ENCODE data around the gene PACS2. TPM values are rescaled to one million over a fixed set of nuclear protein-coding genes. Genes with fewer than 3 reads are reported as not detected.
"Not testable (repeated sequence)": the region's sequence is repeated elsewhere in the genome, so short reads cannot be mapped to it uniquely, and the experiment has no call there.

PACS2 gene
- total and polyA plus RNA-seq, 2 of the 4 experiments (the other 2 are of a cell fraction), result 15.6 to 32.2 TPM

DNA sequence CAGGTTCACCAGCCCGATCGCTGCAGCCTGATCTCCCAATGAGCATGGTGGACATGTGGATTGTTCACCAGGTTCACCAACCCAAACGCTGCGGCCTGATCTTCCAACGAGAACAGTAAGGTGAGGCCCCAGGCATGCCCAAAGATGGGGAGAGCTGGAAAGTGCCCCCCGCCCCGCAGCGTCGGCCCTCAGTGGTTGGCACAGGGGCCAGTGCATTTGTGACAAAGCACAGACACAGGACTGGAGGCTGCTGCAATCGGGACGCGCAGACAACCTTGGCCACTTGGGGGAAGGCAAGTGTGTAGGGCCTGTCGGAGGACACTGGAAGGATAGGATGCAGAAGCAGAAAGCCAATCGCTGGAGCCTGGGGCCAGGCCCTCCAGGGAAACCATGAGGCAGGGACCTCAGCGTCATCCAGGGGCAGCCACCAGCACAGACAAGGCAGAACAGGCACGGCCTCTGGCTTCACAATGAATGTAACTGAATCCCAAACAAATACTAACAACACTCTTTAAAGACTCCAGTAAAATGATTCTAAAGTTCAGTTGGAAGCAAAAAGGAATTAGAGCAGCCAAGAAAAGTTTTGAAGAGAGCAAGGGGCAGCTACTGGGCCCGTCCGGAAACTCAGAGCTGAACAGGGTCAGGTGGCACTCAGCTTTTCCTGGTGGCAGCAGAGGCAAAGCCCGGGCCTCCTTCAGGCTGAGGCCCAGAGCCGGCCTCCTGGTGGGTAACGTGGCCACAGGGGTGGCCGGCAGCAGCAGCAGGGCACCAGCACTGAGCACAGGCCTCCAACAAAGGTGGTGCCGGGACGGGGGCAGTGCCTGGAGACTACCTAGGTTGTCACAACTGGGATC, 27.1 kb upstream of the PACS2 start:
- in situ Hi-C loops (cut with MboI; ENCODE audit: low sequenced_read_pairs), result no loop called here
- ATAC-seq (ENCODE audit: low read depth), result no peak
- Histone ChIP-seq H3K9me3 (ENCODE audit: control insufficient read depth, insufficient read depth, low read length) (no peaks in the 10 kb centered on the region), H2BK120ac (ENCODE audit: low read depth, low read length) (no peak overlapping the region), H2BK15ac (ENCODE audit: low read depth, low read length) (no peak overlapping the region), H3K56ac (ENCODE audit: extremely low read depth, insufficient read depth, low read length) (no peak overlapping the region), H3K23ac (ENCODE audit: low read depth, low read length) (no peak overlapping the region), H3K79me1 (ENCODE audit: low read depth in 1 of 2, low read length in 2 of 2) (peaks cover 11 to 49% of the 10 kb centered on the region in 2 experiments; a peak in 3 of 4 replicates), H3K27ac (ENCODE audit: insufficient read depth, low read length) (no peak overlapping the region), H4K20me1 (ENCODE audit: insufficient read depth, low read length) (peaks cover 45% of the 10 kb centered on the region), H4K5ac (ENCODE audit: low read depth, low read length) (no peak overlapping the region), H4K91ac (ENCODE audit: insufficient read depth, low read depth, low read length) (no peak overlapping the region), H3K4ac (ENCODE audit: low read depth, low read length) (no peak overlapping the region), H3K4me2 (ENCODE audit: low read depth, low read length) (no peak overlapping the region), H3K9ac (ENCODE audit: low read depth, low read length) (no peak overlapping the region), H3K14ac (replicated peaks; ENCODE audit: low read depth, low read length) (no peak overlapping the region), H2AK9ac (replicated peaks; ENCODE audit: low read depth, low read length, poor library complexity) (no peak overlapping the region), H4K8ac (ENCODE audit: low read depth in 2 of 2, low read length in 2 of 2) (no peak overlapping the region), H3K4me3 (ENCODE audit: insufficient read depth, low read depth, low read length) (no peak overlapping the region), H3K4me1 (ENCODE audit: control insufficient read depth, insufficient read depth, low read length) (no peaks in the 10 kb centered on the region), H3K9me1 (ENCODE audit: insufficient read depth, low read length) (0 out of 2 replicates have a peak, but pooled peaks cover 3% of the 10 kb centered on the region), H2BK20ac (ENCODE audit: low read depth, low read length) (no peak overlapping the region), H2AK5ac (ENCODE audit: low read depth, low read length) (no peak overlapping the region), H2AFZ (replicated peaks; ENCODE audit: low read length, poor library complexity) (peak overlapping the region; percentile 21), H3K18ac (ENCODE audit: low read depth, low read length) (no peak overlapping the region), H3K27me3 (ENCODE audit: control insufficient read depth, insufficient read depth, low read length) (no peaks in the 10 kb centered on the region), H3K36me3 (ENCODE audit: control insufficient read depth, insufficient read depth, low read length) (peaks cover 8% of the 10 kb centered on the region), H2BK5ac (ENCODE audit: low read depth, low read length, poor library complexity, severe bottlenecking) (no peak overlapping the region)
- POLR2A ChIA-PET (ENCODE audit: unreplicated experiment), result no interaction called here
- TF ChIP-seq POLR2A (IDR thresholded peaks at IDR 0.05; ENCODE audit: low read depth, low read length), result no peak
- dilution Hi-C loops (cut with HindIII; ENCODE audit: low sequenced_read_pairs, unreplicated experiment), result no loop called here
- intact Hi-C loops (cut with micrococcal nuclease), result no loop called here
- 96% methylated on average over 12 of the region's 24 CpGs; no CpG with 5 or more reads in 1 of the 2 experiments for WGBS, 2 experiments (ENCODE audit: extremely low coverage in 2 of 2, insufficient read length in 1 of 2)
- CTCF ChIA-PET, result no interaction called here
- DNase-seq, result no peak
- no TSS peak for BruUV-seq (replicated peaks)

DNA sequence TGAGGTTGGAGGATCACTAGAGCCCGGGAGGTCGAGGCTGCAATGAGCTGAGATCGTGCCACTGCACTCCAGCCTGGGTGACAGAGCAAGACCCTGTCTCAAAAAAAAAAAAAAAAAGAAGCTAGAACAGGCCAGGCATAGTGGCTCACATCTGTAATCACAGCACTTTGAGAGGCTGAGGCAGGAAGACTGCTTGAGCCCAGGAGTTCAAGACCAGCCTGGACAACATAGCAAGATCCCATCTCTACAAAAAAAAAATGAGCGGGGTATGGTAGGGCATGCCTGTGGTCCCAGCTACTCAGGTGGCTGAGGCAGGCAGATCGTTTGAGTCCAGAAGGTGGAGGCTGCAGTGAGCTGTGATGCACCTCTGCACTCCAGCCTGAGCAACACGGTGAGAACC, 25.6 kb upstream of the PACS2 start:
- H3K14ac ChIP-seq (replicated peaks; ENCODE audit: low read depth, low read length); H3K18ac ChIP-seq (ENCODE audit: low read depth, low read length); H3K36me3 ChIP-seq (ENCODE audit: control insufficient read depth, insufficient read depth, low read length); H2AFZ ChIP-seq (replicated peaks; ENCODE audit: low read length, poor library complexity); H3K9ac ChIP-seq (ENCODE audit: low read depth, low read length); H2AK9ac ChIP-seq (replicated peaks; ENCODE audit: low read depth, low read length, poor library complexity); H4K91ac ChIP-seq (ENCODE audit: insufficient read depth, low read depth, low read length); H3K56ac ChIP-seq (ENCODE audit: extremely low read depth, insufficient read depth, low read length); ATAC-seq (ENCODE audit: low read depth); H4K5ac ChIP-seq (ENCODE audit: low read depth, low read length); H3K4me2 ChIP-seq (ENCODE audit: low read depth, low read length); H3K4me3 ChIP-seq (ENCODE audit: insufficient read depth, low read depth, low read length); H3K4ac ChIP-seq (ENCODE audit: low read depth, low read length); DNase-seq; H3K9me1 ChIP-seq (ENCODE audit: insufficient read depth, low read length); dilution Hi-C loops (cut with HindIII; ENCODE audit: low sequenced_read_pairs, unreplicated experiment); BruUV-seq (replicated peaks); in situ Hi-C loops (cut with MboI; ENCODE audit: low sequenced_read_pairs); H2AK5ac ChIP-seq (ENCODE audit: low read depth, low read length); H2BK15ac ChIP-seq (ENCODE audit: low read depth, low read length); H2BK5ac ChIP-seq (ENCODE audit: low read depth, low read length, poor library complexity, severe bottlenecking); H2BK120ac ChIP-seq (ENCODE audit: low read depth, low read length); H3K23ac ChIP-seq (ENCODE audit: low read depth, low read length); intact Hi-C loops (cut with micrococcal nuclease); H2BK20ac ChIP-seq (ENCODE audit: low read depth, low read length); H3K9me3 ChIP-seq (ENCODE audit: control insufficient read depth, insufficient read depth, low read length); H3K27ac ChIP-seq (ENCODE audit: insufficient read depth, low read length); H3K4me1 ChIP-seq (ENCODE audit: control insufficient read depth, insufficient read depth, low read length); H4K8ac ChIP-seq (ENCODE audit: low read depth in 2 of 2, low read length in 2 of 2); H3K27me3 ChIP-seq (ENCODE audit: control insufficient read depth, insufficient read depth, low read length): not testable (repeated sequence)
- peaks cover 11 to 60% of the 10 kb centered on the region in 2 experiments; a peak in 3 of 4 replicates for H3K79me1 ChIP-seq (ENCODE audit: low read depth in 1 of 2, low read length in 2 of 2)
- ChIA-PET CTCF (interaction anchor here (0.7 kb wide), 1 partner anchor 12 kb away, joined by 3 read pairs; no protein-coding TSS in a partner anchor), POLR2A (ENCODE audit: unreplicated experiment) (interaction anchor here (0.6 kb wide), 1 partner anchor 607 kb away, joined by 3 read pairs; no protein-coding TSS in a partner anchor)
- peaks cover 54% of the 10 kb centered on the region for H4K20me1 ChIP-seq (ENCODE audit: insufficient read depth, low read length)
- WGBS, 2 experiments (ENCODE audit: extremely low coverage in 2 of 2, insufficient read length in 1 of 2), result 95% methylated on average over 4 of the region's 6 CpGs; no CpG with 5 or more reads in 1 of the 2 experiments

Data from IMR-90 (cell line).